NCI-H446 treated with DMSO at 0.1 percent for 48 hours (cell line): ENCODE measurements around the gene TMOD2.

ENCODE experiments used
- DNase-seq: peaks from one replicate; lab custom pipeline; 2025; lab: John Stamatoyannopoulos, UW

TMOD2 gene

GRCh38 chr15:51818150-51818549 lies 66.8 kb downstream of the TMOD2 start:
- DNase-seq: no peak

DNA sequence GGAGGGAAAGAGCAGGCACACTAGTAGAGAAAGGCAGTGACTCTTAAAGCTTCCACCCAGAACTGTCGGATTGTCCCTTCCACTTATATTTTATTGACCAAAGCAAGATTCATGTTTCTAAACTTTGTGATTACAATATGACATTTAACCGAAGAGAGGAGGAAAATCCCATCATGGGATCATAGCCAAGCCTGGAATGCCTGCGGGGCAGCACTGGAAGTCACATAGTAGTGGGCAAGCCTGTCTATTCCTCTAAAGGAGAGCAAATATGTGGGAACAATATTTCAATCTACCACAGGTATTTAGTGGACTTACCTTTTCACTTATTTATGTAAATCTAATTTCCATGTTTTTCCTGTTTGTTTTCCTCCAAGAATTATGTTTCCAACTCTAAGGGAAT lies 74.3 kb downstream of the TMOD2 start:
- DNase-seq: no peak

GRCh38 chr15:51828621-51829375 lies 77.4 kb downstream of the TMOD2 start:
- DNase-seq: no peak

DNA sequence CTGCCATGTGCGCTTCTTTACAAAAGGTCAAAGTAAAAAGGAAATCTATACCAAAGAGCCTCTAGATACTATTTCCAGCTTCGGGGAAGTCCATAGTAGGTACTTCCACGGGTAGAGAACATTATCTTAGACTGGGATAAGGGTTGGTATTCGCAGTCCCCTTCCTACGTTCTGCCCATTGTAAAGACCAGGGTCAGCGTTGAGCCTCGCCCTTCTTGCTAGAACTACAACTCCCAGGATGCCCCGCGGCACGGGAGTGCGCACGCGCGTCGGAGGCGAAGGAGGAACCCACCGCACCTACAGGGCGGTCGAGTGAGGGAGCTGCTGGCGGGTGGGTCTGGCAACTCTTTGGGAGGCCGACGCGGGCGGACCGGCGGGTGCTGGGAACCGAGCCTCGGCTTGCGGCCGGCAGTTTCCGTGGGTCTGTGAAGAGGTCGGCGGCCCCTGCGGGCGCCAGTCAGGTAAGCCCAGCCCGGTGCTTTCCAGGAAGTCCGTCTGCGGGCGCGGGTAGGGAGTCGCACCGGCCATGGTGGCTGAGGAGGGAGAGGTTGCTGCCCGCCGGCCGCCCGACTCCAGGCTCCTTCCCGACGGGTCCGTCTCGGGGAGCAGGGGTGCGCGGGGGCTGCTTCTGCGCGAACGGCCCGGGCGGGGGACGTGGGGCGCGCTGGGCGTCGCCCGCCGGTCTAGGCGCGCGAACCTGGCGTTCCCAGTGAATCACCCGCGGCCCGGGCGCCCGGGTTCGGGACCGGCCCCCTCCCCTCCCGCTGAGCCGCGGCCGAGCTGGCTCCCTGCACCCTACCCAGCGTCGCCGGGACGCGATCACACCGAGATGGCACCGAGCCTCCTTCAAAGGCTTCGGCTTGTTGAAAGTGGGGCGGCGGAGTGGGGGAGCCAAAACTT lies 78.2 kb downstream of the TMOD2 start, which contains the start of gene TMOD3:
TSS of gene TMOD3 (plus strand) at position 278 of the 900 bp plus-strand sequence. CDS start 33,232 bp downstream, outside the sequence.
- DNase-seq: peak; percentile 66

GRCh38 chr15:51830276-51830806 lies 78.9 kb downstream of the TMOD2 start:
- DNase-seq: no peak

DNA sequence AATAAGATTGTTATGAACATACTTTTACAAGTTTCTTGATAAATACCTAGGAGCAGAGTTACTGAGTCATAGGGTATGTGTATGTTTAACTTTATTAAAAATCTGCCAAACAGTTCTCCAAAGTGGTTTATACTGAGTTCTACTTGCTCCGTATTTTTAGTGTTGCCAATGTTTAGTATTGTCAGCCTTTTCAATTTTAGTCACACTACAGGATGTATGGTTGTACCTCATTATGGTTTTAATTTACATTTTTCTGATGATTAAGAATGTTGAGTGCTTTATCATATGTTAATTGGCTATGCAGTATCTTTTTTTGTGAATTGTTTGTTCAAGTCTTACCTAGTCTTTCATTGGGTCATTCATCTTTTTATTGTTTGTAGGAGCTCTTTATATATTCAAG lies 82.4 kb downstream of the TMOD2 start:
- DNase-seq: no peak

GRCh38 chr15:51837792-51838251 lies 86.4 kb downstream of the TMOD2 start:
- DNase-seq: no peak

GRCh38 chr15:51838270-51838669 lies 86.9 kb downstream of the TMOD2 start:
- no peak for DNase-seq

GRCh38 chr15:51840692-51841091 lies 89.3 kb downstream of the TMOD2 start:
- DNase-seq: no peak

DNA sequence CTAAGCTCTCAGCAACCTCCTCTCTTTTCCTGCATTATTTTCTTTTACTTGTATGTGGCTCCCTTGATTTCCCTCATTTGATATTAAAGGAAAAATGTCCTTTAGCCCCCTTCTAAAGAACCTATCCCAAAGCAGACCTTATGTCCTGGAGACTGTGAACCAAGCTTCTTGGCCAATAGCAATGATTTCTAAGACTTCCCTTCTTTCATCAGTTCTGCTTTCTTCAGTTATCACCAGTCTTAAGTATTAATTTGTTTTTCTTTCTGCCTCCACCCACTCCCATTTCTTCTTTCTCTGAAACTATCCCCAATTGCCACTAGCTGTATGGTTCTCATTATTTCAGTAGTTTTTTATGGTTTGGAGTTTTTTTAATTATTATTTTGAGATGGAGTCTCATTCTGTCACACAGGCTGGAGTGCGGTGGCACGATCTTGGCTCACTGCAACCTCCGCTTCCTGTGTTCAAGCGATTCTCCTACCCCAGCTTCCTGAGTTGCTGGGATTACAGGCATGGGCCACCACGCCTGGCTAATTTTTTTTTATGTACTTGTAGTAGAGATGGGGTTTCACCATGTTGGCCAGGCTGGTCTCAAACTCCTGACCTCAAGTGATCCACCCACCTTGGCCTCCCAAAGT lies 90.1 kb downstream of the TMOD2 start:
- DNase-seq: no peak

GRCh38 chr15:51842265-51842664 lies 90.9 kb downstream of the TMOD2 start:
- no peak for DNase-seq

- DNase-seq: no peak
These were observed 91.7 kb downstream of the TMOD2 start for GRCh38 chr15:51842852-51843737.

DNA sequence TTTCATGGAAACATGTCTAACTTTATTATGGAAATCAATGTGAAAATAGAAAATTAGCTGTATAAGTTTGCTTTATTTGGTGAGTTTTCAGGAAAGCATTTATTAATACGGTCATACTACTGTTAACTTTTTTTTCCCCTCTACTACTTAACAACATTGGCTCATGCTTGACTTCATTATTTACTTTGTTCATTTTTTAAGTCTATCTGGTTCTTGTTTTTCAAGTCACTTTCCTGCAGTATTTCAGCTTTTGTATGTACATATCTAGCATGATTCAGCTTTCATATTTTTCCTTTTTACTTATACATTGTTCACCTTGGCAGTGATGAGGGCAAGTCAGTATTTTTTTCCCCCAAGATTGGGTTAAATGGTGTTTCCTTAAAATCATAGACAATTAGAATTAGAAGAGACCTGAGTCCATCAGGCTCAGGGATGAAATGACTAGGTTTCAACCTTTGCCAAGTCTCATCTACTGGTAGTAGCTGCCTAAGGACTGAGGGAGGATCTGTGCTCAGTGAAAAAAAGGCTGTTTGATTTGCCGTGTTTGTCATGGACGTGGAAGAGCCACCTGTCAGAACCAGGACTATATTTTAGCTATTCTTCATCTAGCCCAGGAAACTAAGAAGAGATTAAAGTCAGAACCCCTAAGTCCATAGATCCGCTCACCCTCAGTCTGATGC lies 93.5 kb downstream of the TMOD2 start:
- no peak for DNase-seq

GRCh38 chr15:51846066-51846462 lies 94.7 kb downstream of the TMOD2 start:
- DNase-seq: no peak

DNA sequence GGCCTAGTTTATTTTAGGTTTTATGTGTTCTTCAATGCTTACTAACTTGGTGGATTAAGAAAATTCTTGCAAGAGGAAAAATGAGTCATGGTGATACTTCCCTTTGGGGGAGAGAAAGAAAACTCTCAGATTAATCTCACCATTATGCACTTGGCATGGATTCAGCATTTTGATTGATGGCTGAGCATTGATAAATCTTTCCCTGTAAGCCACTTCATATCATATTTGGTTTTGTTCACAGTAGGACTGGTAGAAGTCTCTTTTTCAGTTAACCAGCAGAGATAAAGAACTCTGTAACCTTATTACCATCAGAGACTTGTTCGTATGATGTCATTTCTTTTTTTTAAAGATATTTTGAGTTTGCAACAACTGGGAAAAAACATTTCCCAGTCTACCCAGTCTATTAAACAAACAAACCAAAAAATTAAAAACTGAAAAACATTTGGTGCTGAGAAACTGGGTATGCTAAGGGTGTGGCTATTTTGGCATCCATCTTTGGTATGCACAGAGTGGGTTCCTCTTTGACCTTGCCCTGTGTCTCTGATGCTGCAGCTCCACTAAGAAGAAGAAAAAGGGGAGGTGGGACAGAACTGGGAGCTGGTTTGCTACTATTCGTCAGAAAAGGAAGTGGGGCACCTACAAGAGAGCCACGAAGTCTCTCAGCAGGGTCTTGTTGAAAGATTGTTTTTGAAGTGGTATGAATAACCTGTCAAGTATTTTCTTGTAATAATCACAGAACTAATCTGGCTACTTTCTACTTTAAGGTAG lies 95.2 kb downstream of the TMOD2 start:
- DNase-seq: no peak

GRCh38 chr15:51848811-51849210 lies 97.4 kb downstream of the TMOD2 start:
- no peak for DNase-seq

DNA sequence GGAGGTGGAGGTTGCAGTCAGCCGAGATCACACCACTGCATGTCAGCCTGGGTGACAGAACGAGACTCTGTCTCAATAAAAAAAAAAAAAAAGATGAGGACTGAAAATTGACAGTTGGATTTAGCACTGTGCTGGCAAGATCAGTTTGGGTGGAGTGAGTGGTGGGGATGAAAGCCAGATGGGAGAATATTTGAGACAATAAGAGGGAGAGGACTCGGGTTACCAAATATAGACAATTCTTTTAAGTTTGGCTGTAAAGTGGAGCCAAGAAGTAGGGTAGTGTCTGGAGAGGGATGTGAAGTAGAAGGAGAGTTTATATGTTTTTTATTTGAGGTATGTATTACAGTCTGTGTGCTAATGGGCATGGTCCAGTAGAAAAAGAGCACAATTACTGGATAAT lies 98.5 kb downstream of the TMOD2 start:
- DNase-seq: peak; percentile 8

- DNase-seq: no peak
These were observed 102.6 kb downstream of the TMOD2 start for GRCh38 chr15:51853998-51854397.

GRCh38 chr15:51855612-51856011 lies 104.2 kb downstream of the TMOD2 start:
- DNase-seq: no peak
